Right atrium auricular region (tissue), 2 donors: Measurements from ENCODE around the gene THSD4. TPM values are rescaled to one million over a fixed set of nuclear protein-coding genes. Genes with fewer than 3 reads are reported as not detected.

ENCODE experiments used
- DNase-seq: peaks from one replicate; pipeline ENCODE4 v3.0.0-alpha.2; 2019; ENCODE audit warnings: low spot score
- H3K27ac ChIP-seq, 2 donors: fragments of 200-600 bp; sonication (generic); 1 replicate in 1 of 2; 2 replicates in 1 of 2; pipeline ENCODE4 v1.5.1; 2016 to 2019
- H3K27me3 ChIP-seq, 2 donors: fragments of 200-600 bp; sonication (generic); one replicate each; pipeline versions ENCODE4 v1.5.1 to v1.6.0; 2017 to 2019
- H3K36me3 ChIP-seq: fragments of 200-600 bp; sonication (generic); one replicate; pipeline ENCODE4 v1.5.1; 2016
- H3K4me1 ChIP-seq, 2 donors: fragments of 200-600 bp; sonication (generic); one replicate each; pipeline versions ENCODE4 v1.5.1 to v1.6.0; 2017 to 2019
- H3K4me3 ChIP-seq, 2 donors: fragments of 200-600 bp; sonication (generic); 1 replicate in 1 of 2; 2 replicates in 1 of 2; pipeline ENCODE4 v1.5.1; 2017 to 2019; ENCODE audit warnings: mild to moderate bottlenecking in 1 of 2, moderate library complexity in 1 of 2
- H3K9me3 ChIP-seq, 2 donors: fragments of 200-600 bp; sonication (generic); one replicate each; pipeline ENCODE4 v1.5.1; 2019
- total RNA-seq, 2 donors: library from RNA; depleted of rRNA; stranded (reverse); fragments of >200 nt; gene quantifications; one replicate each; pipeline ENCODE4 v1.1.0, GENCODE V29; 2016
- TF ChIP-seq, protein P1 (sequence below), 2 donors: fragments of 200-600 bp; sonication (generic); IDR thresholded peaks; one replicate each; pipeline ENCODE4 v1.5.1; 2019; ENCODE audit warnings: antibody characterized with exemption in 2 of 2

Gene THSD4
- total RNA-seq, 2 donors from 2014 or later = 41.2 to 85.3 TPM

- H3K4me1 ChIP-seq = peaks cover 0 to 39% of the 10 kb centered on the region in 2 donors
- no peaks in the 10 kb centered on the region for H3K27me3 ChIP-seq
- TF ChIP-seq, protein P1, sequence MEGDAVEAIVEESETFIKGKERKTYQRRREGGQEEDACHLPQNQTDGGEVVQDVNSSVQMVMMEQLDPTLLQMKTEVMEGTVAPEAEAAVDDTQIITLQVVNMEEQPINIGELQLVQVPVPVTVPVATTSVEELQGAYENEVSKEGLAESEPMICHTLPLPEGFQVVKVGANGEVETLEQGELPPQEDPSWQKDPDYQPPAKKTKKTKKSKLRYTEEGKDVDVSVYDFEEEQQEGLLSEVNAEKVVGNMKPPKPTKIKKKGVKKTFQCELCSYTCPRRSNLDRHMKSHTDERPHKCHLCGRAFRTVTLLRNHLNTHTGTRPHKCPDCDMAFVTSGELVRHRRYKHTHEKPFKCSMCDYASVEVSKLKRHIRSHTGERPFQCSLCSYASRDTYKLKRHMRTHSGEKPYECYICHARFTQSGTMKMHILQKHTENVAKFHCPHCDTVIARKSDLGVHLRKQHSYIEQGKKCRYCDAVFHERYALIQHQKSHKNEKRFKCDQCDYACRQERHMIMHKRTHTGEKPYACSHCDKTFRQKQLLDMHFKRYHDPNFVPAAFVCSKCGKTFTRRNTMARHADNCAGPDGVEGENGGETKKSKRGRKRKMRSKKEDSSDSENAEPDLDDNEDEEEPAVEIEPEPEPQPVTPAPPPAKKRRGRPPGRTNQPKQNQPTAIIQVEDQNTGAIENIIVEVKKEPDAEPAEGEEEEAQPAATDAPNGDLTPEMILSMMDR (IDR thresholded peaks at IDR 0.05) = no peak
- H3K27ac ChIP-seq = peak overlapping the region; percentile 81 to 88
- no peaks in the 10 kb centered on the region for H3K36me3 ChIP-seq
- H3K9me3 ChIP-seq = no peaks in the 10 kb centered on the region
- no peak overlapping the region for H3K4me3 ChIP-seq
- DNase-seq = peak; percentile 2
Measured at GRCh38 chr15:71328453-71328852, 213.2 kb downstream of the THSD4 start.

GRCh38 chr15:71329041-71329440 lies 213.8 kb downstream of the THSD4 start:
- Histone ChIP-seq H3K36me3 (no peaks in the 10 kb centered on the region), H3K4me1 (peaks cover 0 to 39% of the 10 kb centered on the region in 2 donors), H3K4me3 (no peak overlapping the region), H3K27ac (peak overlapping the region; percentile 81 to 88), H3K27me3 (no peaks in the 10 kb centered on the region), H3K9me3 (no peaks in the 10 kb centered on the region)
- TF ChIP-seq, protein P1 (IDR thresholded peaks at IDR 0.05) = no peak
- DNase-seq = peak; percentile 61

- DNase-seq = peak; percentile 61
- TF ChIP-seq, protein P1 (IDR thresholded peaks at IDR 0.05) = no peak
- Histone ChIP-seq H3K4me1 (peaks cover 0 to 39% of the 10 kb centered on the region in 2 donors), H3K9me3 (no peaks in the 10 kb centered on the region), H3K27me3 (no peaks in the 10 kb centered on the region), H3K27ac (peak overlapping the region; percentile 81 to 88), H3K36me3 (no peaks in the 10 kb centered on the region), H3K4me3 (no peak overlapping the region)
Measured at GRCh38 chr15:71329497-71330260, 214.4 kb downstream of the THSD4 start.

- Histone ChIP-seq H3K4me3 (no peak overlapping the region), H3K27ac (peak overlapping the region; percentile 81 to 88), H3K27me3 (no peaks in the 10 kb centered on the region), H3K9me3 (no peaks in the 10 kb centered on the region), H3K36me3 (no peaks in the 10 kb centered on the region), H3K4me1 (peaks cover 0 to 34% of the 10 kb centered on the region in 2 donors)
- TF ChIP-seq, protein P1 (IDR thresholded peaks at IDR 0.05) = no peak
- no peak for DNase-seq
Measured at GRCh38 chr15:71330638-71331162, 215.4 kb downstream of the THSD4 start.

- Histone ChIP-seq H3K4me1 (peaks cover 0 to 33% of the 10 kb centered on the region in 2 donors), H3K27me3 (no peaks in the 10 kb centered on the region), H3K4me3 (no peak overlapping the region), H3K9me3 (no peaks in the 10 kb centered on the region), H3K36me3 (no peaks in the 10 kb centered on the region), H3K27ac (peak overlapping the region; percentile 81 to 88)
- DNase-seq = no peak
- TF ChIP-seq, protein P1 (IDR thresholded peaks at IDR 0.05) = no peak
Measured at GRCh38 chr15:71331173-71331572, 215.9 kb downstream of the THSD4 start.
